GM10266 (cell line): ENCODE measurements around the gene KLF17.

Experiments
- DNase-seq: peaks from one replicate; pipeline ENCODE4 v3.0.0; 2012; ENCODE audit errors: extremely low spot score
- CTCF ChIP-seq: IDR thresholded peaks from 2 replicates; pipeline ENCODE4 v1.5.1; 2012; ENCODE audit warnings: mild to moderate bottlenecking, low read depth; ENCODE audit not compliant: control insufficient read depth, insufficient read depth; ENCODE audit errors: missing control alignments

KLF17 gene

GRCh38 chr1:44090429-44091252, 28.0 kb upstream of the KLF17 start:
- DNase-seq = no peak
- no peak for TF ChIP-seq CTCF

DNA sequence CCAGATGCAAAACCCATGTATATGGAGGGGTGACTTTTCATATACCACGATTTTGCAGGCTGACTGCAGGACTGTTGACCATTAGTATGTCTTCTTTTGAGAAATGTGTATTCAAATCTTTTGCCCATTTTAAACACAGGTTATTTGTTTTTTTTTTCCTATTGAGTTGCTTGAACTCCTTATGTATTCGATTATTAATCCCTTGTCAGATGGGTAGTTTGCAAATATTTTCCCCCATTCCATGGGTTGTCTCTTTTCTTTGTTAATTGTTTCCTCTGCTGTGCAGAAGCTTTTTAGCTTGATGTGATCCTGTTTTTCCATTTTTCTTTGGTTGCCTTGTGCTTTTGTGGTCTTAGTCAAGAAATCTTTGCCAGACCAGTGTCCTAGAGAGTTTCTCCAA, 24.6 kb upstream of the KLF17 start:
- TF ChIP-seq CTCF = no peak
- DNase-seq = no peak

- no peak for TF ChIP-seq CTCF
- no peak for DNase-seq
These were observed 18.3 kb upstream of the KLF17 start for GRCh38 chr1:44100183-44100868.

GRCh38 chr1:44101328-44101727, 17.3 kb upstream of the KLF17 start:
- no peak for DNase-seq
- TF ChIP-seq CTCF = no peak

GRCh38 chr1:44103270-44104131, 15.1 kb upstream of the KLF17 start:
- TF ChIP-seq CTCF = peak; percentile 22

DNA sequence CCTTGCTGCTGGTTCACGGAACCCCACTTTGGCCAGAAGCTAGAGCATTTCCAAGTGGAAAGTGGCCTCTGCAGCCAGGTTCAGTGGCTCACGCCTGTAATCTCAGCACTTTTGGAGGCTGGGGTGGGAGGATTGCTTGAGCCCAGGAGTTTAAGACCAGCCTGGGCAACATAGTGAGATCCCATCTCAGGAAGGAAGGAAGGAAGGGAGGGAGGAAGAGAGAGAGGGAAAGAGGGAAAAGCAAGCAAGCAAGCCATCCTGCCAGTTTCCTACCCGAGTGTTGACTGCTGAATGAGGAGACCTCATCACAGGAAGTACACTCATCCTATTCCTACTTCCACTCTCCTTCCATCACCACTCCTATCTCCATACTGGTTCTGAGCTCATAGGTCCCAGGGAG, 12.8 kb upstream of the KLF17 start:
- no peak for TF ChIP-seq CTCF
- DNase-seq = no peak

More at GRCh38 chr1:44103270-44104131, 15.1 kb upstream of the KLF17 start:
- DNase-seq = no peak
